IPS-18c (cell line): ENCODE results near the gene GLB1L3.
"Not testable (repeated sequence)": the region's sequence is repeated elsewhere in the genome, so short reads cannot be mapped to it uniquely, and the experiment has no call there.

ENCODE experiments used
- H3K4me3 ChIP-seq: 2 replicates; pipeline ENCODE4 v1.7.0; 2013; ENCODE audit warnings: low read depth, mild to moderate bottlenecking, low read length, moderate library complexity; ENCODE audit not compliant: insufficient read depth
- H3K9me3 ChIP-seq: one replicate; pipeline ENCODE4 v1.6.1; 2013; ENCODE audit warnings: mild to moderate bottlenecking, low read length, moderate library complexity; ENCODE audit not compliant: control insufficient read depth, insufficient read depth

GLB1L3 gene

GRCh38 chr11:134331354-134332188, 55.4 kb downstream of the GLB1L3 start, which contains the start of gene GLB1L2:
Gene GLB1L2 (plus strand): TSS chr11:134331988. CDS start chr11:134332062, 74 bp downstream.
- peak within 1 kb of the TSS; percentile 69 for H3K4me3 ChIP-seq
- no peaks in the 10 kb centered on the region for H3K9me3 ChIP-seq

- Histone ChIP-seq H3K9me3 (no peaks in the 10 kb centered on the region), H3K4me3 (peak overlapping the region; percentile 69)
Observed at GRCh38 chr11:134332189-134332631, 56.0 kb downstream of the GLB1L3 start.

- Histone ChIP-seq H3K4me3 (peak overlapping the region; percentile 69; the same call in 1 of the 2 replicates), H3K9me3 (no peaks in the 10 kb centered on the region)
Observed at GRCh38 chr11:134332782-134333181, 56.6 kb downstream of the GLB1L3 start.

- H3K4me3 ChIP-seq: no peak overlapping the region
- no peaks in the 10 kb centered on the region for H3K9me3 ChIP-seq
Observed at GRCh38 chr11:134333312-134333711, 57.1 kb downstream of the GLB1L3 start.

- H3K4me3 ChIP-seq: no peak overlapping the region
- no peaks in the 10 kb centered on the region for H3K9me3 ChIP-seq
Observed at GRCh38 chr11:134333946-134334345, 57.8 kb downstream of the GLB1L3 start.

- no peak overlapping the region for H3K4me3 ChIP-seq
- no peaks in the 10 kb centered on the region for H3K9me3 ChIP-seq
Observed at GRCh38 chr11:134334796-134335571, 58.8 kb downstream of the GLB1L3 start.

GRCh38 chr11:134337051-134337450, 60.9 kb downstream of the GLB1L3 start:
- Histone ChIP-seq H3K4me3 (no peak overlapping the region), H3K9me3 (no peaks in the 10 kb centered on the region)

GRCh38 chr11:134338068-134338467, 61.9 kb downstream of the GLB1L3 start:
- H3K4me3 ChIP-seq: no peak overlapping the region
- H3K9me3 ChIP-seq: no peaks in the 10 kb centered on the region

- no peak overlapping the region for H3K4me3 ChIP-seq
- H3K9me3 ChIP-seq: peaks cover 2% of the 10 kb centered on the region
Observed at GRCh38 chr11:134338654-134339053, 62.5 kb downstream of the GLB1L3 start.

GRCh38 chr11:134339756-134340155, 63.6 kb downstream of the GLB1L3 start:
- Histone ChIP-seq H3K4me3 (no peak overlapping the region), H3K9me3 (peaks cover 2% of the 10 kb centered on the region)

- H3K4me3 ChIP-seq: no peak overlapping the region
- peaks cover 2% of the 10 kb centered on the region for H3K9me3 ChIP-seq
Observed at GRCh38 chr11:134340354-134340964, 64.3 kb downstream of the GLB1L3 start.

GRCh38 chr11:134341805-134342571, 65.8 kb downstream of the GLB1L3 start:
- peaks cover 2% of the 10 kb centered on the region for H3K9me3 ChIP-seq
- no peak overlapping the region for H3K4me3 ChIP-seq

- peaks cover 2% of the 10 kb centered on the region for H3K9me3 ChIP-seq
- no peak overlapping the region for H3K4me3 ChIP-seq
Observed at GRCh38 chr11:134342572-134343340, 66.6 kb downstream of the GLB1L3 start.

GRCh38 chr11:134343646-134344045, 67.5 kb downstream of the GLB1L3 start:
- Histone ChIP-seq H3K4me3 (no peak overlapping the region), H3K9me3 (peaks cover 2% of the 10 kb centered on the region)

- H3K4me3 ChIP-seq, H3K9me3 ChIP-seq: not testable (repeated sequence)
Observed at GRCh38 chr11:134344497-134345236, 68.5 kb downstream of the GLB1L3 start.

- H3K9me3 ChIP-seq: peaks cover 2% of the 10 kb centered on the region
- no peak overlapping the region for H3K4me3 ChIP-seq
Observed at GRCh38 chr11:134345237-134345550, 69.0 kb downstream of the GLB1L3 start.
